ENCODE results near the gene SCUBE1. TPM values are rescaled to one million over a fixed set of nuclear protein-coding genes. Genes with fewer than 3 reads are reported as not detected.

SCUBE1 gene
- total and polyA plus RNA-seq, 4 donors: 1.6 to 7.9 (median 5.0) TPM

GRCh38 chr22:43255299-43255698, 87.9 kb downstream of the SCUBE1 start:
- H3K36me3 ChIP-seq (ENCODE audit: control insufficient read depth in 4 of 4, insufficient read depth in 4 of 4, low read length in 4 of 4): no peaks in the 10 kb centered on the region
- no peak overlapping the region for H3K4me3 ChIP-seq
- H3K9me3 ChIP-seq (ENCODE audit: control insufficient read depth in 4 of 4, insufficient read depth in 3 of 4, low read length in 3 of 4): no peaks in the 10 kb centered on the region
- no peak overlapping the region for H3K9ac ChIP-seq (ENCODE audit: insufficient read depth in 1 of 2, low read length in 2 of 2)
- no peak for TF ChIP-seq CTCF (IDR thresholded peaks at IDR 0.05; ENCODE audit: control extremely low read depth, extremely low read depth)
- H3K27ac ChIP-seq (ENCODE audit: low read depth in 1 of 2, low read length in 1 of 2): no peak overlapping the region
- DNase-seq (no peak), ATAC-seq (ENCODE audit: insufficient read depth, low FRiP score) (no peak)
- H3K4me1 ChIP-seq (ENCODE audit: control insufficient read depth in 5 of 5, insufficient read depth in 5 of 5, low read length in 5 of 5): peaks cover 0 to 11% (median 0%) of the 10 kb centered on the region in 5 donors
- H3K27me3 ChIP-seq (ENCODE audit: control insufficient read depth in 3 of 3, insufficient read depth in 3 of 3, low read length in 2 of 3): peaks cover 0 to 5% (median 0%) of the 10 kb centered on the region in 3 donors
- WGBS, 2 donors: 92 to 93% methylated on average over 23 of the region's 23 CpGs

- H3K27me3 ChIP-seq (ENCODE audit: control insufficient read depth in 3 of 3, insufficient read depth in 3 of 3, low read length in 2 of 3): peaks cover 0 to 5% (median 0%) of the 10 kb centered on the region in 3 donors
- H3K27ac ChIP-seq (ENCODE audit: low read depth in 1 of 2, low read length in 1 of 2): no peak overlapping the region
- ATAC-seq (ENCODE audit: insufficient read depth, low FRiP score) (no peak), DNase-seq (no peak)
- no peak overlapping the region for H3K4me3 ChIP-seq
- no peaks in the 10 kb centered on the region for H3K36me3 ChIP-seq (ENCODE audit: control insufficient read depth in 4 of 4, insufficient read depth in 4 of 4, low read length in 4 of 4)
- no peak overlapping the region for H3K9ac ChIP-seq (ENCODE audit: insufficient read depth in 1 of 2, low read length in 2 of 2)
- H3K4me1 ChIP-seq (ENCODE audit: control insufficient read depth in 5 of 5, insufficient read depth in 5 of 5, low read length in 5 of 5): peaks cover 0 to 8% (median 0%) of the 10 kb centered on the region in 5 donors
- 95 to 100% methylated on average over 5 of the region's 5 CpGs for WGBS, 2 donors
- H3K9me3 ChIP-seq (ENCODE audit: control insufficient read depth in 4 of 4, insufficient read depth in 3 of 4, low read length in 3 of 4): no peaks in the 10 kb centered on the region
- TF ChIP-seq CTCF (IDR thresholded peaks at IDR 0.05; ENCODE audit: control extremely low read depth, extremely low read depth): no peak
Measured at GRCh38 chr22:43253839-43254238, 89.3 kb downstream of the SCUBE1 start.

- ATAC-seq (ENCODE audit: insufficient read depth, low FRiP score) (no peak), DNase-seq (no peak)
- Histone ChIP-seq H3K4me3 (no peak overlapping the region), H3K36me3 (ENCODE audit: control insufficient read depth in 4 of 4, insufficient read depth in 4 of 4, low read length in 4 of 4) (no peaks in the 10 kb centered on the region), H3K27ac (ENCODE audit: low read depth in 1 of 2, low read length in 1 of 2) (no peak overlapping the region), H3K4me1 (ENCODE audit: control insufficient read depth in 5 of 5, insufficient read depth in 5 of 5, low read length in 5 of 5) (peaks cover 0 to 5% (median 0%) of the 10 kb centered on the region in 5 donors), H3K9me3 (ENCODE audit: control insufficient read depth in 4 of 4, insufficient read depth in 3 of 4, low read length in 3 of 4) (peaks cover 0 to 3% (median 0%) of the 10 kb centered on the region in 4 donors), H3K9ac (ENCODE audit: insufficient read depth in 1 of 2, low read length in 2 of 2) (no peak overlapping the region), H3K27me3 (ENCODE audit: control insufficient read depth in 3 of 3, insufficient read depth in 3 of 3, low read length in 2 of 3) (peaks cover 0 to 5% (median 0%) of the 10 kb centered on the region in 3 donors)
- 89 to 95% methylated on average over 10 of the region's 10 CpGs for WGBS, 2 donors
- no peak for TF ChIP-seq CTCF (IDR thresholded peaks at IDR 0.05; ENCODE audit: control extremely low read depth, extremely low read depth)
Measured at GRCh38 chr22:43252319-43252718, 90.9 kb downstream of the SCUBE1 start.
